Mesenchymal stem cell (in vitro differentiated cells and primary cell): ENCODE measurements around the gene CCDC116.
"Not testable (repeated sequence)": the region's sequence is repeated elsewhere in the genome, so short reads cannot be mapped to it uniquely, and the experiment has no call there.

Source experiments
- DNase-seq: peaks from one replicate; pipeline ENCODE4 v3.0.0-alpha.2; 2013
- H2AFZ ChIP-seq: one replicate; pipeline ENCODE4 v1.6.1; 2013; ENCODE audit warnings: low read depth, mild to moderate bottlenecking, control low read depth, inconsistent platforms, low read length, moderate library complexity
- H2AK5ac ChIP-seq: 2 replicates; pipeline ENCODE4 v1.6.1; 2013; ENCODE audit warnings: low read length, moderate library complexity, mild to moderate bottlenecking, inconsistent platforms; ENCODE audit not compliant: severe bottlenecking
- H2BK120ac ChIP-seq: one replicate; pipeline ENCODE4 v1.6.1; 2013; ENCODE audit warnings: low read depth, mild to moderate bottlenecking, inconsistent platforms, low read length, moderate library complexity
- H2BK12ac ChIP-seq, 2 experiments: one replicate each; pipeline ENCODE4 v1.6.1; 2013; ENCODE audit warnings: inconsistent platforms in 2 of 2, low read length in 2 of 2, mild to moderate bottlenecking in 2 of 2, moderate library complexity in 2 of 2, control low read depth in 1 of 2
- H2BK15ac ChIP-seq: one replicate; pipeline ENCODE4 v1.6.1; 2013; ENCODE audit warnings: mild to moderate bottlenecking, low read depth, inconsistent platforms; ENCODE audit not compliant: poor library complexity, severe bottlenecking
- H2BK5ac ChIP-seq: 2 replicates; pipeline ENCODE4 v1.6.1; 2013; ENCODE audit warnings: low read depth, mild to moderate bottlenecking, low read length, control low read depth, inconsistent platforms; ENCODE audit not compliant: poor library complexity, severe bottlenecking
- H3K14ac ChIP-seq, 2 experiments: one replicate each; pipeline ENCODE4 v1.6.1; 2013; ENCODE audit warnings: inconsistent platforms in 2 of 2, low read length in 2 of 2, control low read depth in 1 of 2, mild to moderate bottlenecking in 1 of 2, moderate library complexity in 1 of 2
- H3K18ac ChIP-seq, 2 experiments: one replicate each; pipeline ENCODE4 v1.6.1; 2013; ENCODE audit warnings: inconsistent platforms in 2 of 2, low read length in 2 of 2, control low read depth in 1 of 2, low read depth in 1 of 2, mild to moderate bottlenecking in 1 of 2
- H3K23ac ChIP-seq, 2 experiments: one replicate each; pipeline ENCODE4 v1.6.1; 2013; ENCODE audit warnings: inconsistent platforms in 2 of 2, low read length in 2 of 2, mild to moderate bottlenecking in 2 of 2, moderate library complexity in 2 of 2, control low read depth in 1 of 2
- H3K27ac ChIP-seq: 2 replicates; pipeline ENCODE4 v1.5.1; 2013; ENCODE audit warnings: mild to moderate bottlenecking, moderate library complexity, low read length, control low read depth, inconsistent platforms; ENCODE audit not compliant: poor library complexity, severe bottlenecking
- H3K27me3 ChIP-seq, 2 experiments: 2 replicates each; pipeline versions ENCODE4 v1.6.1 to v1.7.0; 2013; ENCODE audit warnings: low read length in 2 of 2, mild to moderate bottlenecking in 2 of 2, moderate library complexity in 2 of 2, control low read depth in 1 of 2, inconsistent platforms in 1 of 2; ENCODE audit not compliant: control insufficient read depth in 1 of 2, insufficient read depth in 1 of 2
- H3K36me3 ChIP-seq, 2 experiments: 2 replicates each; pipeline versions ENCODE4 v1.6.1 to v1.7.0; 2013; ENCODE audit warnings: low read length in 2 of 2, control low read depth in 1 of 2, inconsistent platforms in 1 of 2, low read depth in 1 of 2, mild to moderate bottlenecking in 1 of 2; ENCODE audit not compliant: insufficient read depth in 2 of 2, control insufficient read depth in 1 of 2
- H3K4ac ChIP-seq, 2 experiments: one replicate each; pipeline ENCODE4 v1.6.1; 2013; ENCODE audit warnings: inconsistent platforms in 2 of 2, low read length in 2 of 2, mild to moderate bottlenecking in 2 of 2, moderate library complexity in 2 of 2, control low read depth in 1 of 2, low read depth in 1 of 2
- H3K4me1 ChIP-seq: 2 replicates; pipeline ENCODE4 v1.6.1; 2013; ENCODE audit warnings: low read depth, low read length, control low read depth; ENCODE audit not compliant: control insufficient read depth, insufficient read depth
- H3K4me2 ChIP-seq: 2 replicates; pipeline ENCODE4 v1.6.1; 2013; ENCODE audit warnings: low read length, mild to moderate bottlenecking, inconsistent platforms; ENCODE audit not compliant: poor library complexity, severe bottlenecking
- H3K4me3 ChIP-seq, 2 experiments: 2 replicates each; pipeline versions ENCODE4 v1.5.1 to v1.7.0; 2013; ENCODE audit warnings: low read length in 2 of 2, mild to moderate bottlenecking in 2 of 2, control low read depth in 1 of 2, low read depth in 1 of 2; ENCODE audit not compliant: insufficient read depth in 1 of 2
- H3K79me1 ChIP-seq: replicated peaks from 2 replicates; pipeline ENCODE4 v1.6.1; 2013; ENCODE audit warnings: mild to moderate bottlenecking, control low read depth, low read length, inconsistent platforms; ENCODE audit not compliant: poor library complexity, severe bottlenecking
- H3K9ac ChIP-seq: 2 replicates; pipeline ENCODE4 v1.7.0; 2013; ENCODE audit warnings: mild to moderate bottlenecking, low read length, moderate library complexity
- H3K9me3 ChIP-seq: 2 replicates; pipeline ENCODE4 v1.7.0; 2013; ENCODE audit warnings: mild to moderate bottlenecking, low read length; ENCODE audit not compliant: control insufficient read depth
- H4K8ac ChIP-seq: one replicate; pipeline ENCODE4 v1.6.1; 2013; ENCODE audit warnings: inconsistent platforms, mild to moderate bottlenecking, low read length, moderate library complexity
- H4K91ac ChIP-seq: one replicate; pipeline ENCODE4 v1.6.1; 2013; ENCODE audit warnings: mild to moderate bottlenecking, low read length, inconsistent platforms
- WGBS: methylation state at CpG from one replicate; pipeline ENCODE4 v1.1.7; 2013; ENCODE audit warnings: mixed read lengths; 5-methylcytosine and 5-hydroxymethylcytosine counted together

CCDC116 gene

GRCh38 chr22:21592422-21592821 lies 40.1 kb upstream of the CCDC116 start:
- Histone ChIP-seq H3K18ac (no peak overlapping the region), H3K9me3 (no peaks in the 10 kb centered on the region), H2BK120ac (no peak overlapping the region), H3K9ac (no peak overlapping the region), H3K27ac (no peak overlapping the region), H3K79me1 (no peaks in the 10 kb centered on the region), H3K23ac (no peak overlapping the region), H3K4me1 (peaks cover 23% of the 10 kb centered on the region), H2AFZ (no peak overlapping the region), H2BK12ac (no peak overlapping the region), H3K4me3 (no peak overlapping the region), H3K14ac (no peak overlapping the region), H2AK5ac (no peak overlapping the region), H3K27me3 (no peaks in the 10 kb centered on the region), H3K4ac (no peak overlapping the region), H4K91ac (no peak overlapping the region), H2BK5ac (no peak overlapping the region), H3K36me3 (peaks cover 46 to 57% of the 10 kb centered on the region in 2 experiments), H4K8ac (no peak overlapping the region), H2BK15ac (no peak overlapping the region), H3K4me2 (no peak overlapping the region)
- 85% methylated on average over 2 of the region's 3 CpGs for WGBS
- DNase-seq, result no peak

- H2BK5ac ChIP-seq, result no peak overlapping the region
- H3K9ac ChIP-seq, result no peak overlapping the region
- H3K14ac ChIP-seq, result no peak overlapping the region
- H2BK12ac ChIP-seq, result no peak overlapping the region
- no peak overlapping the region for H4K91ac ChIP-seq
- H2AFZ ChIP-seq, result peak overlapping the region; percentile 24
- no peak overlapping the region for H3K27ac ChIP-seq
- no peak overlapping the region for H3K23ac ChIP-seq
- H3K36me3 ChIP-seq, result peaks cover 46 to 54% of the 10 kb centered on the region in 2 experiments
- no peak overlapping the region for H3K4me3 ChIP-seq
- H2BK120ac ChIP-seq, result no peak overlapping the region
- no peak overlapping the region for H3K18ac ChIP-seq
- WGBS, result 88% methylated on average over 11 of the region's 11 CpGs
- H3K79me1 ChIP-seq, result no peaks in the 10 kb centered on the region
- no peak overlapping the region for H4K8ac ChIP-seq
- no peak overlapping the region for H2AK5ac ChIP-seq
- no peak overlapping the region for H3K4me2 ChIP-seq
- H3K27me3 ChIP-seq, result no peaks in the 10 kb centered on the region
- no peak overlapping the region for H2BK15ac ChIP-seq
- DNase-seq, result no peak
- no peak overlapping the region for H3K4ac ChIP-seq
- H3K9me3 ChIP-seq, result no peaks in the 10 kb centered on the region
- H3K4me1 ChIP-seq, result peaks cover 21% of the 10 kb centered on the region
Measured at GRCh38 chr22:21593406-21594232, 38.9 kb upstream of the CCDC116 start.

- no peak overlapping the region for H3K4me3 ChIP-seq
- no peak overlapping the region for H3K18ac ChIP-seq
- H2BK120ac ChIP-seq, result no peak overlapping the region
- H2BK5ac ChIP-seq, result no peak overlapping the region
- no peak overlapping the region for H3K4me2 ChIP-seq
- no peak overlapping the region for H2BK12ac ChIP-seq
- no peak overlapping the region for H2BK15ac ChIP-seq
- no peak overlapping the region for H4K8ac ChIP-seq
- peaks cover 48 to 54% of the 10 kb centered on the region in 2 experiments for H3K36me3 ChIP-seq
- H3K14ac ChIP-seq, result no peak overlapping the region
- no peaks in the 10 kb centered on the region for H3K79me1 ChIP-seq
- H3K27ac ChIP-seq, result no peak overlapping the region
- H3K23ac ChIP-seq, result no peak overlapping the region
- no peak overlapping the region for H3K9ac ChIP-seq
- H3K4ac ChIP-seq, result no peak overlapping the region
- H3K27me3 ChIP-seq, result no peaks in the 10 kb centered on the region
- over 99% methylated on average over 5 of the region's 5 CpGs for WGBS
- peaks cover 18% of the 10 kb centered on the region for H3K4me1 ChIP-seq
- no peak overlapping the region for H2AFZ ChIP-seq
- no peak for DNase-seq
- no peaks in the 10 kb centered on the region for H3K9me3 ChIP-seq
- H2AK5ac ChIP-seq, result no peak overlapping the region
- H4K91ac ChIP-seq, result no peak overlapping the region
Measured at GRCh38 chr22:21594865-21595452, 37.6 kb upstream of the CCDC116 start.

DNA sequence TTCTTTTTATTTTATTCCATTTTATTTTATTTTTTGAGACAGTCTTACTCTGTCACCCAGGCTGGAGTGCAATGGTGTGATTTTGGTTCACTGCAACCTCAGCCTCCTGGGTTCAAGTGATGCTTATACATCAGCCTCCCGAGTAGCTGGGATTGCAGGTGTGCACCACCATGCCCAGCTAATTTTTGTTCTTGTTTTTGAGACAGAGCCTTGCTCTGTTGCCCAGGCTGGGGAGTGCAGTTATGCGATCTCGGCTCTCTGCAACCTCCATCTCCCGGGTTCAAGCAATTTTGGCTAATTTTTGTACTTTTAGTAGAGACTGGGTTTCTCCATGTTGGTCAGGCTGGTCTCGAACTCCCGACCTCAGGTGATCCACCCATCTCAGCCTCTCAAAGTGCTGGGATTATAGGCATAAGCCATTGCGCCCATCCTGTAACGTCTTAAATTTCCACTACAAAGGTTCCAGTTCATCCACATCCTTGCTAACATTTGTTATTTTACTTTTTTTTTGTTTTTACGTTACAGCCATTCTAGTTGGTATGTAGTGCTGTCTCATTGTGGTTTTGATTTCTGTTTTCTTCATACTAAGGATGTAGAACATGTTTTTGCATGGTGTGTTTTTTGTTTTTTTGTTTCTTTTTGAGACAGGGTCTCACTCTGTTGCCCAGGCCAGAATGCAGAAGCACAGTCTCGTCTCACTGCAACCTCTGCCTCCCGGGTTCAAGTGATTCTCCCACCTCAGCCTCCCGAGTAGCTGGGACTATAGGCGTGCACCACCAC lies 36.0 kb upstream of the CCDC116 start:
- H3K23ac ChIP-seq, H4K8ac ChIP-seq, H3K9me3 ChIP-seq, H3K4me3 ChIP-seq, H3K27me3 ChIP-seq, H2AFZ ChIP-seq, H3K9ac ChIP-seq, H3K27ac ChIP-seq, H3K18ac ChIP-seq, H2BK5ac ChIP-seq, H2BK120ac ChIP-seq, H4K91ac ChIP-seq, H3K14ac ChIP-seq, H2BK15ac ChIP-seq, H3K79me1 ChIP-seq, DNase-seq, H2AK5ac ChIP-seq, H3K4me2 ChIP-seq, H2BK12ac ChIP-seq, H3K4ac ChIP-seq: not testable (repeated sequence)
- WGBS, result 96% methylated on average over 12 of the region's 13 CpGs
- Histone ChIP-seq H3K4me1 (peaks cover 11% of the 10 kb centered on the region), H3K36me3 (peaks cover 45 to 48% of the 10 kb centered on the region in 2 experiments)
